Right lobe of liver (tissue), 4 donors: ENCODE data around the gene LHPP.

Experiments
- CTCF ChIP-seq, 4 donors: fragments of 200-600 bp in 3 of 4; fragments of 450-650 bp in 1 of 4; IDR thresholded peaks; one replicate each; pipeline versions ENCODE4 v1.5.1 to v1.8.0; 2016 to 2022; ENCODE audit warnings: antibody characterized with exemption in 4 of 4, mild to moderate bottlenecking in 2 of 4
- POLR2A ChIP-seq: fragments of 450-650 bp; IDR thresholded peaks from one replicate; pipeline ENCODE4 v1.6.1; 2017; ENCODE audit warnings: antibody characterized with exemption, mild to moderate bottlenecking
- donor health status: DM: no; HTN: no; CAD: no.
- donor health status: DM: no; HTN: no; CAD: no.
- donor health status: DM: no; HTN: yes; CAD: no.

GRCh38 chr10:124491105-124491504 lies 29.5 kb downstream of the LHPP start:
- no peak for TF ChIP-seq CTCF (IDR thresholded peaks at IDR 0.05)
- no peak for TF ChIP-seq POLR2A
